Hippocampal formation (tissue), 2 donors: ENCODE results near the gene SLC9A9.
A peak's percentile ranks its signal among the peaks of the same experiment; 100 is the strongest.
"Not testable (repeated sequence)": the region's sequence is repeated elsewhere in the genome, so short reads cannot be mapped to it uniquely, and the experiment has no call there.

Source experiments
- DNase-seq, 2 donors: peaks; one replicate each; lab custom pipeline; 2025; lab: John Stamatoyannopoulos, UW

The SLC9A9 gene

GRCh38 chr3:143695333-143695732, 152.9 kb downstream of the SLC9A9 start:
- DNase-seq = not testable (repeated sequence)

GRCh38 chr3:143693506-143693905, 154.8 kb downstream of the SLC9A9 start:
- no peak for DNase-seq

- DNase-seq = no peak
Observed at GRCh38 chr3:143686638-143687197, 161.6 kb downstream of the SLC9A9 start.

GRCh38 chr3:143685491-143685890, 162.8 kb downstream of the SLC9A9 start:
- DNase-seq = no peak

DNA sequence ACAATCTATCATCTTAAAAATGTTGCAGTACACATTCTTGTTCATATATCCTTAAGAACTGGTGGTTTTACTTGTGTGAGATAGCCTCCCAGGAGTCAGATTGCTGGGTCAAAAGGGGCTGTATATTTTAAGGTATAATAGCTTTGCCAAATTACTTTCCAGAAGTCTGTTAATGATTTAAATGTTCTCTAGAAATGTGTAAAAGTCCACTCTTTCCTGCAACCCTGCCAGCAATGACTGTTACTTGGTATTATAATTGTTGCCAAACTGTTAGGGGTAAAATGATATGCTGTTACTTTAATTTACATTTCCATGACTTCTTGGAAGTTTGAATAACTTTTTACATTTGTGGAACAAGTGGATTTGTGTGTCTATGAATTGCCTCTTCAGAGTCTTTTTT, 170.8 kb downstream of the SLC9A9 start:
- no peak for DNase-seq

DNA sequence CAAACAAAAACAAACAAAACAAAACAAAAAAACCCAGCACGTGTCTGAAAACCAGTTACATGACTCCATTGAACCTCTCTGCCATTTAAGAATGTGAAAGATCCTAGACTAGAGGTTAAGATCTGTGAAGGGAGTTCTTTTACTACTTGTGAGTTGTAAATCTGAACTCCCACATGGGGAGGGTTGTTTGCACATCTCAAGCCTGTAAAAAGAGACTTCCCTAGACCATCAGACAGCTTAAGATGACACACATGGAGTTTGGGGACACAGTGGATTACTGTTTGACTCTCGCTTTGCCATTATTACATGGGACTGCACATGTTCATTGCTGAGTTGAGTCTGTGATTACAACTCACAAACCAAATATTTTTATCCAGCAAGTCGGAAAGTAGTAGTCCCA, 171.5 kb downstream of the SLC9A9 start:
- DNase-seq = no peak

DNA sequence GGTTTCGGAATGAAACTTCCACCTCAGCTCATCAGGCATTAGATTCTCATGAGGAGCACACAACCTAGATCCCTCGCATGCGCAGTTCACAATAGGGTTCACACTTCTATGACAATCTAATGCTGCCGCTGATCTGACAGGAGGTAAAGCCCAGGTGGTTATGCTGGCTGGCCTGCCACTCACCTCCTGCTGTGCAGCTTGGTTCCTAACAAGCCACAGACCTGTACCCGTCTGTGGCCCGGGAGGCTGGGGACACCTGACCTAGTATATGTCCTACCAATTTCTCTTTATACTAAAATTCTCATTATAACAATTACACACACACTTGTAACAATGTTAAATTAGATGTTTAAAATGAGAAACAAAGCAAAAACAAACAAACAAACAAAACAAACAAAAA, 172.2 kb downstream of the SLC9A9 start:
- no peak for DNase-seq

DNA sequence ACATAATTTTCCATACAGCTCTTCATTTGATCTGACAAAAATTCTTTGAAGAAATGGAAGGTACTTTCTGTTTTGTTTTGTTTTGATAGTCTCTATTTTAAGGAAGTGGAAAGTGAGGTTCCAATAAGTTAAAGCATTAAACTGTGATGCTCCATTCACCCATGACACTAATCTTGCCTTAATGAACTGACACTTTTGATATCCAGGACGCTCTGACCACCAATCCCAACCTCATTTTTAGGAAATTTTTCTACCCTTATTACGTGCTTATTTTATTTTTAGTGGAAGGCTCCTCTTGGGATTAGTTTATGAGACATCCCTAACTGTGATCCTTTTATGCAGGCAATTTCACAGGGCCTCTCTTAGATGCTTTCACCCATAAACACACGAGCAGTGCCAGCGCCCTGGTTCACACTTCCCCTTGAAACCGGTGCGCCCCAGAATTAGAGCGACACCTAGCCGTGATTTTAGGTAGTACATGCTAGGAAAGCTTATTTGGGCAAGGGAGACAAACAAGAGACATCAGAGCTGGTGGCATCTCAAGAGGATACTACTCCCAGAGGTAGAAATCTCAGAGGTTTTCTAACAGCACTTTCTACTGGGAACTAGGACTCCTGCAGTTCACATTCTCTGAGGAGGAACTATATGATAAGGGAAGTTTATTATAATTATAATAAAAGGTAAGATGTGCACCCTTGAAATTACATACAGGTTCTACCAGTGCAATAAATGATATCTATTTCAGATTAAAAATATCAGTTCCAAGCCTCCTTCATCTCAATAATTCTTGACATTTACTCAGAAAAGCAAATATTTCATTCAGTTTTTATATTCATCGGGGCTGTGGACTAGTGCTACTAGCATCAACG, 173.9 kb downstream of the SLC9A9 start:
- peak; percentile 51 to 66 for DNase-seq

- no peak for DNase-seq
Observed at GRCh38 chr3:143672396-143673165, 175.7 kb downstream of the SLC9A9 start.

DNA sequence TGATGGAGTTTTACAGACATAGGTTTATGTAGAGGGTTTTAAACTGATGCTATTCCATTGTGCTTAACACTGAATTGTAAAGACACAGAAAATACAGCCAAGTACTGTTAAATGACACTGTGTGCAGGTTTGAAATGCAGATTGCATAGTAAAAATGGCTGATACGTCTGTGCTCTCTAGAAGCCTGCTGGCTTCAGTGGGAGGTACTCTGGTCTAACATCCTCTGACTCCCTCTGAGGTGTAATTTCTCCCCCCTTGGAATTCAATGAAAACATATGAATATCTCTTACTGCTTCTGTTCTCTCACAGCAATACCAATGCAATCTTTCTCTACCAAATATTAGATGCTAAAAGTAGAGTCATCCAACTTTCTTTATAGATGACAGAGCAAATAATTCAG, 176.6 kb downstream of the SLC9A9 start:
- no peak for DNase-seq

DNA sequence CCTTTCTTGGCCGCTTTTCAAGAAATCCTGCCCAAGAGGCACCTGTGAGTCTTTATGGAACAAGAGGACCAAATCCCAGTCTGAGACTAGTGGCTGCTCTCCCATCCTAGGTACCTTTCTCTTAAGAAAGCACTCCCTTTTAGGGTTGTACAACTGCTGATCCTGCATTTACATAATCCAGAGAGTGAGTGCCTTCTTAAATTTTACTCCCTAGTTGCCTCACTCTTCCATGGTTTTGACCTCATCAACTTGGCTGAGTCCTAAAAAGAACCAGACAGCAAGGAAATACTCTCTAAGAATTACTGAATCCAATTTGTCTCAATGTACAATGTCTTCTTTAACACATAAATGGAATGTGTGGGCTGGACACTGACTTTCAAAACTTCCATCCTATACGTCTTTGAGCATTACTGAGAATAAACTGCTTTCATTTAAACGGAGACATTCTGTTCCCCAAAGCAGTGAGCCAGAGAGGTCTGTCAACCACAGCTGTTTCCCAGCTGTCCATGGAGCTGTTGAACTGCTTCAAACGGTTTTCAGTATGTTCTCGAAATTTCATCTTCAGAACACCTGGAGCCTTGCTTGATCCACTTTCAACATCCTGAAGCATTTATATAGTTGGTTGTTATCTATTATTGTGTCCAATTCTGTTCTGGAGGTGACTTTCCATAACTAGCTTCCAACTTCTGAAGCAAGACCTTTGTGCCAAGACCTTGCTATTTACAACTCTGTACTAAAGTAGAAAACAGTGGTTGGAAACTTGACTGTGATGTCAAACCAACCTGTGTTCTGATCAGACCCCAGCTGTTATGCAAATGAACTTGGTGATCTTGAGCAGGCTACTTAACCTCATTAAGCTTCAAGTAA, 179.1 kb downstream of the SLC9A9 start:
- no peak for DNase-seq

- DNase-seq = no peak
Observed at GRCh38 chr3:143668385-143668784, 179.9 kb downstream of the SLC9A9 start.

- no peak for DNase-seq
Observed at GRCh38 chr3:143661677-143662076, 186.6 kb downstream of the SLC9A9 start.

- no peak for DNase-seq
Observed at GRCh38 chr3:143658861-143659260, 189.4 kb downstream of the SLC9A9 start.

GRCh38 chr3:143658116-143658515, 190.2 kb downstream of the SLC9A9 start:
- no peak for DNase-seq

DNA sequence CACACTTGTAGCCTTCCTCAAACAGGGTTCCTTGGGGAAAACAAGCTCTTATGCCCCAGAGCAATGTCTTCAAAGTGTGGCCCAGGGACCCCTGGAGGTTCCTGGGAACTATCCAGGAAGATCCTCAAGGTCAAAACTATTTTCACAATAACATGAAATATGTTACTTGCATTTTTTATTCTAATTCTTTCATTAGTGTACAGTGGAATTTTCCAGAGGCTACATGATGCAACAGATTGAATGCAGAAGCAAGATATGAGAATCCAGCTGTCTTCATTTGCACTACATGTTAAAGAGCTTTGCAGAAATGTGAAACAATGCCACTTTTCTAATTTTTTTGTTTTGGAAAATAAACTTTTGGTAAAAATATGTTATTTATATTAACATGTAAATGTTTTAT, 190.9 kb downstream of the SLC9A9 start:
- no peak for DNase-seq

- DNase-seq = no peak
Observed at GRCh38 chr3:143654906-143655305, 193.4 kb downstream of the SLC9A9 start.

DNA sequence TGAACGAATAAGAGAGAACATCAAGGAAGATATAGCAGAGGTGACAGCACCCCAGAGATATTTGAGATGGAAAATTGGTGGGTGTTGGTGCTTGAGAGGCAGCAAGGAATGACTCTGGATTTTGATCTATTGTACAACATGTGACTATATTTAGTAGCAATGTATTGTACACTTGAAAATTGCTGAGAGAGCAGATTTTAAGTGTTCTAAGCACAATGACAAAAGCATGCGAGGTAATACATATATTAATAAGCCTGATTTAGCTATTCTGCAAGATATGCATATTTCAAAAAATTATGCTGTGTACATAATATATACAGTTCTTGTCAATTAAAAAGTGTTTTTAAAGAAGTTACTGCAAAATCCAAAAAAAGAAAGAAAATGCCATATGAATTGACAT, 194.3 kb downstream of the SLC9A9 start:
- DNase-seq = no peak

DNA sequence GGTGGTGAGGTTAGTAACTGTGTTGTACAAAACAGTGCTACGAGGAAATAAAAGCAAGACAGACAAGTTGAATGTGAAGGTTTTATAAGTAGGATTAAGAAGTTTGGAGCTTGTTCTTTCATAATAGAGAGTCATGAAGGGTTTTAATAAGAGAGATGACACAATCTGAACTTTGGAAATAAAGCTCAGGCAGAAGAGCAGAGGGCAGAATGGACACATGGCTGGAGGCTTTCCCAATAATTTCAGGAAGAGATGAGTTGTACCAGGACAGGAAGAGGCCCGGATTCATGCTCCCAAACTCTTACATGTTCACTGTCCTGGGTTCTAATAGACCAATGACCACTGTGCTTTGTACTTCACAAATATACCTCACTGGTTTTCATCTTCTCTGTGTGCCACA, 194.8 kb downstream of the SLC9A9 start:
- no peak for DNase-seq

DNA sequence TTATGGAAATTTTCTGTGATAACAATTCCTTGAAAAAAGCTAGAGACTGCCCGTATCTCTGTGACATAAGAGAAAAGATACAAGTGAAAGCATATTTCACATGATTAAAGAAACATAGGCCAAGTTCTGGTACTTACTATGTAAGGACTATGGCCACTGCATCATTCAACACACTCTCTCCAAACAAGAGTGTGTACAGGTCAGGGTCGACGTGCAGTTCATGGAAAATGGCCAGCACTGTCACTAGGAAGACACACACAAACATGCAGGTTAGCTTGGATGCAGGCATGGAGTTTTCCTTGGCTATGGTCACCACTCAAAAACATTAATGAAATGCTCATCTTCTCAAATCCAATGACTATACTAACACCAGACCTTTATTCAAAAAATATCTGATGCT, 196.2 kb downstream of the SLC9A9 start:
- DNase-seq = no peak

DNA sequence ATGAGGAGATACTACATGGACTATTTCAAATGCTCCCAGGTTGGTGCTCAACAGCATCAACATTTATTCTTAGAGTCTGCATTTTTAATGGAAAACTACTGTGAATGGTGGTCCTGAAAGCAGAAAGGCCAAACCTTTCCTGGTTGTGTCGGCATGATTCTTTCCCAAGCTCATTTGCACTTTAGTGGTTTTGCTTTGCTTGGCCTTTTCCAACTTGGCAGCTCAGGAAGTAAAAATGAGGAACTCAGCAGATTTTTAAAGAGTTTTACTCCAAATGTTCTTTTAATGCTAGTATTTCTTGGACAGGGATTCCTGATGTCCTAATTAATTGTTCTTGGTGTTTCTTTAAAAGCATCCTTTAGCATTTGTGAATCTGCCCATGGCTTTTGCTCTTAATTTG, 197.4 kb downstream of the SLC9A9 start:
- no peak for DNase-seq

GRCh38 chr3:143650120-143650519, 198.1 kb downstream of the SLC9A9 start:
- no peak for DNase-seq
